D341Med (cell line): ENCODE measurements around the gene DAPK1.

Experiments used
- DNase-seq: peaks from one replicate; pipeline ENCODE4 v3.0.0; 2012; ENCODE audit warnings: low spot score

The DAPK1 gene

DNA sequence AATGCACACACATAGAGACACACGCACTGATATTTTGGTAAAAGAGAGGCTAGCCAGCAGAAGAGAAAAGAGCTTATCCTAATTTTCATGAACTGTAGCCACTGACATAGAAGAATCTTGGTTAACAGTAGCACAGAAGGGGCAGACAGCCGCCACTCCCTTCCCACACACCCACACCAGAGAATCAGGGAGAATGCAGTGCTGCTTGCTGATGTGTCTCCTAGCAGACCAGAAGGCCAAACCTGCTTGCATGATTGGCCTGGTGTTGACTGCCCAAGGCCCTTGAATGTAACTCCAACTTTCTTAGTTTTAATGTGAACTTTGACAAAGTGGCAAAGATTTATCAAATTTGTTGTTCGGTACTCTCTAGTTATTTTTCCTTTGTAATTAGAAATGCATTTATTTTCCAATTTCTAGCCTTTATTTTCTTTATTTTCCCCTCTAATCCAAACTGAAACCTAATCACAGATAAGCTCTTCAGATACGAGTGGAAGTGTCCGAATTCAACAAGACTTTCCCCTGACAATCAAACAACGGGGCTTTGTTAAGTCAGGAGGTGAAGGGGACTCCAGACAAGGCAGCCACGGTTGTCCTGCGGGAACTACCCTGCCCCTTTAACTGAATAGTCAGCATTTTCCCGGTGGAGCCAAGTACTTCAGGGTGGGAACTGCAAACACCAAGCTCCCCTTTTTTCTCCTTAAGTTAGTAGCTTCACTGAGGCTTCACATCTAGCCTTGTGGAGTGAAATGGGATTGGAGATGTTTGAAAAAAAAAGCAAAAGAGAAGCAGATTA lies 146.3 kb downstream of the DAPK1 start:
- DNase-seq, result no peak

DNA sequence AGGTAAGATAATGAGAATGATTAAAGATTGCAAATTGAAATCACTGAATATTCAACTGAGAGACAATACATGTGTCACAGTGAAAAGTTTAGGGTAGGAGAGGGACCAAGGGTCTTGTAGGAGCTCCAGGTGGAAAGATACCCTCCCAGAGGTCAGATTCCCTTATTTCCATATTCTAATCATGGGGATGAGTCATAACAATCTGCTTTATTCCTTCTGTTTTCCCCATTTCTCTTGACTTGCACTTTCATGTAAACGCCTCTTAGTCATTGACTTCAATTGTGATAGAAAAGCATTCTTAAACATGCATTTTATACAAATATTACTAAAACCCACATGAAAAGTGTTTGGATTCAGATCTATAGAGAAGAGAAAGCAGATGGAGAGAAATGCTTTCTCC lies 147.0 kb downstream of the DAPK1 start:
- DNase-seq, result no peak

DNA sequence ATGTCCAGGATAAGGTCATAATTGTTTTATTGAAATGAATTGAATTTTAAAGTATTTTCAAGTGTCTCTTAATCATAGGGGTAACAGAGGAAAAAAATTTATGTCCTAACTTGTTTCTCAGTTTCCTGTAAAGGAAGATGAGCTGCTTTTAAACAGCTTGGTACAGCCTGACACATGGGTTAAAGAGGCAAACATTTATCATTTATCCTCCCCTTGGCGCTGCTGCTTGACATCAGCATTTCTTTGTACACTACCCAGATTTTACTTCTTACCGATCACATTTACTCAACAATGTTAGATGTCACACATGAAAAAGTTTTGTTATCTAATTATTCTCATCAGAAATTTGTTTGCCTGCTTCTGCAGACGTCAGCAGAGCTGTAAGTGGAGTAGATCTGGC lies 148.9 kb downstream of the DAPK1 start:
- DNase-seq, result no peak

DNA sequence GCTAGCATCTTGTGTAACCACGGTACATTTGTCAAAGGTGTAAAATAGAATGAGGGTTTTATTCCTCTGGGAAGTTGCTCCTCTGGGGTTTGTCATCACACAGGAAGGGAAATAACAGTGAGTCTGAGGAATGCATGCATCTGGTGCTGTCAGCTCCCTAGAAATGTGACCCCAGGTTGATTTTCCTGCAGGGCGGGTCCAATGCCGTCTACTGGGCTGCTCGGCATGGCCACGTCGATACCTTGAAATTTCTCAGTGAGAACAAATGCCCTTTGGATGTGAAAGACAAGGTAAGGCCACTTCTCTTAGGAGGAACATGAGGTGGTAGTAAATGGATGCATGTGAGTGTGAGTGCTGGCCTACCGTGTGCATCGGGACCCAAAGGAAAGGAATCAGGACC lies 149.4 kb downstream of the DAPK1 start:
- no peak for DNase-seq

DNA sequence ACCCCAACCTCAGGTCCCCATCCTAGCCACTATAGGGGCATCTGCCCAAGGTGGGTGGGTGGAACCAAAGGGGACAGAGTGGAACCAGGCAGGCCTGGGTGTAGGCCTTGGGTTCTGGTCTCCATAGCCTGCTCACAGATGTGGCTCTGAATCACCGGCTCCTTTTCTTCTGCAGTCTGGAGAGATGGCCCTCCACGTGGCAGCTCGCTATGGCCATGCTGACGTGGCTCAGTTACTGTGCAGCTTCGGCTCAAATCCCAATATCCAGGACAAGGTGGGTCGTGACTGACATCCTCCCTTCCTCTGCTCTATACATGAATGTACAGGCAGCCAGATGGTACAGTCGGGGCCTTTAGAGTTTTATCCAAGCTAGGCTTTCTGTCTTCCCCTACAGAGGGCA lies 150.9 kb downstream of the DAPK1 start:
- no peak for DNase-seq

DNA sequence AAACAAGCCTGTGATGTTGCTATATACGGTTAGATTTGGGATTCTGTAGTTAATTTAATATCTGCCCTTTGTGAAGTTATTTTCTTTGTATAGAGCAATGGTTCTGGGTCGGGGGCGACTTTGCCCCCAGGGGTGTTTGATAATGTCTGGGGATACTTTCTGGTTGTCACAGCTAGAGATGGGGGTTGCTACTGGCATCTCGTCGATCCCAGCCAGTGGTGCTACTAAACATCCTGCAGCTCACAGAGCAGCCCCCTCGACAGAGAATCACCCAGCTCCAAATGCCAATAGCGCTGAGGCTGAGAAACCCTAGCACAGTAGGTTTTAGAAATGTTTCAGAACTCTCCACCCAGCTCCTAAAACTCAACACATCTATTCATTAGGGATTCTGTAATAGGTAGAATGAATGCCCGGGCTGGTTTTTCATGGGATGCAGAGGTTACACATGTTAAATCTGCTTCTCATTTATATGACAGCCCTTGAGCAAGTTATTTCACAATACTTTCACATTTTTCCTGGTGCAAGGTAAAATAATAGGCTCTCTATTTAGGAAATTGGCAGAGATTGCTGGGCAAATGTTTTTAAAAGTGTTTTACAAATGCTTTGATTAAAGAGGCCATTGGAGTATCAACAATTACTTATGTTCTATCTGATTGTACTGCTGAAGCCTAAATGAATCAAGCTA lies 153.1 kb downstream of the DAPK1 start:
- DNase-seq, result no peak

DNA sequence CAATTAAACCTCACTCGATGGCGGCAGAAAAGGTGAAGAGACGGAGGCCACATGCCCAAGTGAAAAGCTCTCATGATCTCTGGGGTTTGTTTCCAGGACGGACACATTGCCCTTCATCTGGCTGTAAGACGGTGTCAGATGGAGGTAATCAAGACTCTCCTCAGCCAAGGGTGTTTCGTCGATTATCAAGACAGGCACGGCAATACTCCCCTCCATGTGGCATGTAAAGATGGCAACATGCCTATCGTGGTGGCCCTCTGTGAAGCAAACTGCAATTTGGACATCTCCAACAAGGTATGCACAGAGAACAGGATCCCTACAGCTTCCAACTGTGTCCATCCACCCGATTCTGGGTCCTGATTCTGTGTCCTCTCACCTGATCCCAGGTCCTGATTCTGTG lies 153.8 kb downstream of the DAPK1 start:
- no peak for DNase-seq

DNA sequence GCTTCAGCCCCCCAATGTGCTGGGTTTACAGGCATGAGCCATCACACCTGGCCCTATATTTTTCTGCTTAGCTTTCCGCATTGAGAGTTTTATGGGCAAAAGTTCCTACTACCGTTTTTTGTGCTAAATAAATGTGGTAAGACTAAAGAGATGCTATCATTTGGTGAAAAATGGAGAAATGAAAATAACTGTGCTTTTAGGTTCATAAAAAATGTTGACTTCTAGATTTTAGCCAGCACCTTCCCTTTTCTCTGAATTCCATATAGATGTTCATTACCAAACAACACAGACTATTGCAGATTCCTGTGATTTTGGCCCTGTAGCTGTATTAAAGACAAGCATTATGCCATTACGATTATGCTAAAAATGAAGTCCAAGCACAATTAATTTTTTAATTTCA lies 156.3 kb downstream of the DAPK1 start:
- no peak for DNase-seq

DNA sequence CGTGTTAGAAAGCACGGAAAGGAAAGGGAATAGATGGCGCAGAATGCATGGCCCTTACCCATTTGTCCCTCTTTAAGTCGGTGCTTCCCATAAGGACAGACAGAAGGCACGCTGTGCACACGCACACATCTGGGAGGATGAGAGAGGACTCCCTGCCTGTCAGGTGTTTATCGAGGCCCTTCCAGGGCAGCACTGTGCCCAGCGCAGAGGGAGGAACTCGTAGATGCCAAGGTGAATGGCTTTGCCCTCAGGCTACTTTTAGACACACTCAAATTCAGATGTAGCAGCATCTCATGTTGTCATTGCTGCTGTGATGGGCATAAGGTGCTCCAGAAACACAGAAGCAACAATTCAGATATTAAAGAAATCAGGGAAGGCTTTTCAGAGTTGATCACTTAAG lies 158.1 kb downstream of the DAPK1 start:
- no peak for DNase-seq

DNA sequence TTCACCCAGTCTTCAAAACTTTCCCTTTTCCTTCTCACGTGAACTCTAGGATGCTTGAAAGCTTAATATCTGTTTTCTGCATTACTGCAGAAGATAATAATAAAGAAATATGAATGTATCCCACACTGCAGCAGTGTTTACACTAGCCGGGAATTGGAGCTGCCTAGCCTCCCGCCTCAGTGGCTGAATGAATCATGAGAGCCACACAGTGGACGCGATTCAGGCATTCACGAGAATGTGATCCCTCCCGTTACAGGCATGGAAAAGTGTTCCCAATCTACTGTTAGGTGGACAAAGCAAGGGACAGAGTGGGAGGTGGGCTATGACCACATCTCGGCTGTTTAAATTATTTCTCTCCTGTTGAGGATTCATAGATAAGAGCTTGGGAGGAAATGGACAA lies 158.8 kb downstream of the DAPK1 start:
- DNase-seq, result no peak

DNA sequence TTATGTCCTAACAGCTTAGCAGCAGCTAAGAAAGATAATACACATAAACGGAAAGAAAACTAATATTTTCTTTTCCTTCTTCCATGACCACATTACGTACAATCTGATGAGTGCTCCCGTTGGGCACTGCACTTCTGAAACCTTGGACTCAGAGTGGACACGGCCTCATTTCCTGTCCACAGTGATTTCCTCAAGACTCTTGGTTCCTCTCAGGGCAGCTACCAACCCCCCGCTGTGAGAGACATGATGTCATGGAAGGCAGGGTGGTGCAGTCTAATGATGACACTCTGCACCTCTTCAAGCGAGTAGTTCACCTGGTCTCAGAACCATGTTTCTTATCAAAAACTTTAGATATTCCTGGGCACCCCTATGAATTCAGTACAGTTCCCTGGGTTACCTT lies 159.5 kb downstream of the DAPK1 start:
- DNase-seq, result no peak

DNA sequence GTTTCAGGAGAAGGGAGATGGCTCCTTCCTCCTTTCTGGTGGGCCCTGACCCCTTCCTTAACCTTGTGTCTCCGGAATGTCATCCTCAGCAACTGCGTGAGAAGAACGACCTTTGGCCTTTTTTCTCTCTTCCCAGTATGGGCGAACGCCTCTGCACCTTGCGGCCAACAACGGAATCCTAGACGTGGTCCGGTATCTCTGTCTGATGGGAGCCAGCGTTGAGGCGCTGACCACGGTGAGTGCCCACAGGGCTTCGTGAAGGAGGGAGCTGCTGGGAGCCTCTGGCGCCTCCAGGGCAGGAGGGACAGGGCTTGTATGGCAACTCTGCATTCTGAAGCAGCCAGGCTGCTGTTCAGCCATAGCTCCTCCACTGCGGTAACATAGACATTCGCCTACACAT lies 160.2 kb downstream of the DAPK1 start:
- no peak for DNase-seq

DNA sequence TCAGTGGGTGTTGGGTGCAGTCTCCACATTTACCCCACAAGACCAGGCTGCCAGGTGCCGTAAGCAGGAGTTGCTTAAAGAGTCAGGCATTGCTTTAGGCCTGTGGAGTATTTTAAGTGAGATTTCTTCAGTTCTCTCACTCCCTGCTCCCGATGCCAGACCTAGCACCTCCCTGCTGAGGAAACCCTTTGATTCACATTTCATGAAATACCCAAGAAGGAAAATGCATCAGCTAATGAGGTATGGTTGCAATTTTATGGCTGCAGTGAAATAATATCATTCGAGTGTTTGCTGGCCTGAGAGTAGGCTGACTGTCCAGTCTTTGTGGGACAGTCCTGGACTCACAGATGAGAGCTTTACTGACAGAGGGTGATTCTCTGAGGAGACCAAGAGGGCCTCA lies 160.8 kb downstream of the DAPK1 start:
- DNase-seq, result no peak

DNA sequence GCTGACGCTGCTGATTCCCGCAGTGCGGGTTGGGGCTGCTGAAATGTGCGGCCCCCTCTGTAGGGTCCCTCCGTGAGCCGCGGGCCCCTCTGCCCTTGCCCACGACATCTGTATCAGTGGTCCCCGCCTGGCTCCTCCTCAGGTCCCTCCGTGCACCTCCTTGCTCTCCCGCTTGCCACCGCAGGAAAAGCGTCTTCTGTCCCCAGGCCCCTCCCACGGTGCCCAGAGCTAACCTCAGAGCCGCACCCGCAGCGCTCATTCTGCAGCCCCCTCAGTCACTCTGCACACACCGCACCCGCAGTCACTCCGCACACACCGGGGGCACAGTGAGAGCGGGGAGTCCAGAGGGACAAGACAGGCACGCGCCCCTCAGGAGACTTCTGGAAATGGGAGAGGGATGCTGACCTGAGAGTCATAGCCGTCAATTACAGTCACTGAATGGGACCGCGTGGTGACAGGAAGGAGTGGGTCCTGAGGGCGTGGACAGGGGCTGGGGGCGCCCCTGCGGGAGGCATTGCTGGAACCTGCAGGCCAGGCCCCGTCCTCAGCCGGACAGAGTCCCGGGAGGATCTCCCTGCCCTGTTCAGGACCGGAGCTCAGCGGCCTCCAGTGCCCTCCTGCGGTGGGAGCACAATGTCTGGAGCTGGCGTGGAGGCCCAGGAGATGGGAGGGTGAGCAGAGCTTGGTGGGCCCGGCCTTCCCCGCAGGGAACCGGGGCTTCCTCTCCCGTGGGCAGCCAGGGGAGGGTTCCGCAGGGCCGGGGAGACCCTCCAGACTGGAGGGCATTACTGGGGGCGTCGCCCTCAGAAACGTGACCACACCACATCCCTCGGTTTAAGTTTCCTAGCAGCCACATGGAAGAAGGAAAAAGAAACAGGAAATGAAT lies 162.1 kb downstream of the DAPK1 start:
- no peak for DNase-seq

DNA sequence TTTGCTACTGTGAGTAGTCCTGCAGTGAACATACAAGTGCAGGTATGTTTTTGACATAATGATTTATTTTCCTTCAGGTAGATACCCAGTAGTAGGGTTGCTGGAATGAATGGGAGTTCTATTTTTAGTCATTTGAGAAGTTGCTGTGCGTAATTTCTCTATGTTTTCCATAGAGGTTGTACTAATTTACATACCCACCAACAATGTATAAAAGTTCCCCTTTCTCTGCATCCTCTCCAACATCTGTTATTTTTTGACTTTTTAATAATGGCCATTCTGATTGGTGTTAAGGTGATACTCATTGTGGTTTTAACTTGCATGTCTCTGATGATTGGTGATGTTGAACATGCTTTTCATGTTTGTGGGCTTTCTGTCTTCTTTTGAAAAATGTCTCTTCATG lies 163.6 kb downstream of the DAPK1 start:
- DNase-seq, result no peak

DNA sequence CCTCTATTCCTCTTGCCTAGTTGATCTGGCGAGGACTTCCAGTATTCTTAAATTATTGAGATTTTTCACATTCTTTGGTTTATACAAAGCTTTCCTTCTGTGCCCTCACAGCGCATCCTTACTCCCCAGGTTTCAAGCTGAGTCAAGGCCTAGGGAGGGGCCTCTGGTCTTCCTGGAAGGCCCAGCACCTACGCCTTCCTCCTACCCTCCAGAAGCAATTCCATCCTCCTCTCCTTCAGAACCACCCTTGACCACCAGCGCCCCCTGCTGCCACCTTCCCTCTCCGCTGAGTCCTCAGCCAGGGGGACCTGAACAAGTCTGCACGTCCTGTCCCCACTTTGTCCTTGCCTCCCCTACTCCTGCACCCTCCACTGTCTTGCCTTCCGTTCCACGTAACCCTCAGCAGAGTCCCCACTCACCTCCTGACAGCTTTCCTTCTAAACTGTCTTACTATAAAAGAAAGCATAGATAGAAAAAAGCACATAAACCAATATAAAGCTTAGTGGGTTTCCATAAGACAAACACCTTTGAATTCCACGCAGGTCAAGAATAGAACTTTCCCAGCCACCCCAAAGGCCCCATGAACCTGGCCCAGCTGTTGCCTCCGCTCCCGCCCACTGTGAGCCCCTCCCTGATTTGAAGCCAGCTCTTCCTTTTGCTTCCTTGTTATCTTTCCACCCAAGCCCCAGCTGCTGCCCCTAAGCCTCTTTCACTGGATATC lies 165.3 kb downstream of the DAPK1 start:
- no peak for DNase-seq

DNA sequence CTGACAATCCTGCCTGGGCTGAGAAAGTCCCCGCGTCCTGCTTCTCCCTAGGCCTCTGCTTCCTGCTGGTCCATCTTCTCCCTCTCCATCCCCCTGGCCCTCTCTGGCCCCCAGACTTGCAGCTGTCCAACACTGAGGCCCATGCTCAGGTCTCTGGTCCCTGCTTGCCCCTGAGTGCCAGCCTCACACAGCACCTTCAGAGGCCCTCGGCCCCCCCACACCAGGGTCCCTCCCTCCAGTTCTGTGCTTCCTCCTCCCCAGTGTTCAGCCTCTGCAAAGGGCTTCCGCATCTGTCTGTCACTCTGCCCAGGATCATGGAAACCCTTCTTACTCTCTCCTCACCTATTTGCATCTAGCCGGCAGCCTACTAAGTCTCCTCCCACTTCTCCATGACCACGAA lies 165.9 kb downstream of the DAPK1 start:
- no peak for DNase-seq

DNA sequence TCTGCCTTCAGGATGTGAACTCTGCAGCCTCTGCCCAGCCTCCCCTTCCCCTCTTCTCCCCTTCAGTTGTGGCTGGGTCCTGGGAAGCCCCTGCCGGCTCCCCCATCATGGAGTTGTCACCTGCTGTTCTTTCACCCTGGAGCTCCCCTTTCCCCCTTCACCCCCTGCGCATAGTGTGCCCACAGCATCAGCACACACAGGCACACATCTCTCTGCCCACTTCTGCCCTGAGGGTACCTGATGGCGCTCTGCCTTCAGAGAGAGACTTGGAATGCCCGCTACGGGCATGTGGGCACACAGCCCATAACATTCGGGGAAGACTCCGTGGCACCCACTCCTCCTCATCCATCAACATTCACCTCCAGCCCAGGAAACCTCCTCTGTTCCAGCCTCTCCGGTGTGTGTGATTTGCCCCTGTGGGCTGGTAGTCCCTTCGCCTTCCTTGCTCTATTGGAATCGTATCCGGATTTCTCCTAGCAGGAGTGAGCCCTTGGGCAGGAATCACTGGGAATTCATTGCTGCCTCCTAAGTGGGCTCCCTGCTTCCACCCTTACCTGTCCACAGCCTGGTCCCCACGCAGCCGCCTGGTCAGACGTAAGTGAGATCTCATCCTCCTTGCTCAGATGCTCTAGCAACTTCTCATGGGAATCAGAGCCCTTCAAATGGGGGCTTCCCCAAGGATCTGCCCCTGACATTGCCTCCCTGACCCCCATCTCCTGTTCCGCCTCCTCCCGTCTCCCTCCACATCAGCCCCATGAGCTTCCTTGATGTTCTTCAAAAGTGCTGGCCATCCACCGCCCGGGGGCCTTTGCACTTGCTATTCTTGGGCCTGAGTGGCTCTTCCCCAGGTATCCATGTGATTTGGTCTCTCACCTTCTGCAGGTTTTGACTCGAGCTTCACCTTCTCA lies 166.7 kb downstream of the DAPK1 start:
- no peak for DNase-seq

DNA sequence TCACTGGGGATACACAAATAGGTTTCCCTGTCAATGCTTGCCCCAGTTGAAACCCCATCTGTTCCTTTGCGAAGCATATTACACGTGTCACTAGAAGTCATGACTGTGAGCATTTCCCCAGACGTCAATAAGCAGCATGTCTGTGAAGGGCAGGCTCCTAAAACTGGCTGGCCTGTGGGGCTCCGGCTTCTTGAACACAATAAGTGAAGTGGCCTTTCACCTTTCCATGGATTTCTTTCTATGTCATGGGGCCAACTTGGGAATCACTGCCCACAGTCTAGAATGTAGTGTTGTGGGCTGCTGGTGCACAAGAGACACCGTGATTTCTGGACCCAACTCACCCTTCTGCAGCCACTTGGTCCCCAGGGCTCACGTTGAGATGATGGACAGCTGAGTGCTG lies 167.8 kb downstream of the DAPK1 start:
- no peak for DNase-seq

DNA sequence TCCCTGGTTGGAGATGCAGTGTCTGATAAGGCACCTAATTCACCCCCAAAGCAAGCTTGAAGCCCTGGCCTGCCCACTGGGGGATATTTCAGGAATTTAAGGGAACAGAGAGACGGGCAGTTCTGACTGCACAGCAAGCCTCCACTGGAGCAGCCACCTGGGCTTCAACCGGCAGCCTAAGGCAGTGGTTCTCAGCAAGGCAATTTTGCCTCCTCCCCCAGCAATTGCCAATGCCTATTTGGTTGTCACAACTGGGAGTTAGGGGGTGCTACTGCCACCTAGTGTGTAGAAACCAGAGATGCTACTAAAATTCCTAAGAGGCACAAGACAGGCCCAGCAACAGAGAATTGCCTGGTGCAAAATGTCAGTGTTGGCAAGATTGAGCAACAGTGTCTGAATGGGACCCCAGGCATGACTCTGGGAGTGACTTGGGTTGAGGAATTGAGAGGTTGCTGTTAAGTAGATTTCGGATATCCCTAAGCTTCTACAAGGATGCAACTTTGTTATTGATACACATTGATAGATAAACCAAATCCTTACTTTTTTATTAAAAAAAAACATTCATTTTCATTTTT lies 169.6 kb downstream of the DAPK1 start:
- DNase-seq, result no peak

DNA sequence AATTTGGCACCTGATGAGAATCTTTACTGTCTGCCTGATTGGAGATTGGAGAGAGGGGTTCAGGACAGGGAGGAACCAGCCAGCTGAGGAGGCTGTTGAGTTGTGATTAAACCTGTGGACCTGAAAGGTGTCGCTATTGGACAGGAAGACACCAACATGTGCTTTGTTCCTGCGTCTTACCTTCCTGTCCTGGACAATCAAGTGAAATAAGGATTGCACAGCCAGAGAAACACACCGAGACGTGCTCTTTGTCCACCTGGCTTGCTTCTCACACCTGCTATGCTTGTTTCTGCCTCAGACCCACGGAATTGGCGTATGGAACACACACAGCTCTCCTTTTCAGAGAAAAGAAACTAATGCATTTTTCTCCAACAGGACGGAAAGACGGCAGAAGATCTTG lies 170.6 kb downstream of the DAPK1 start:
- DNase-seq, result no peak
